Right cardiac atrium (tissue), 5 donors: ENCODE measurements around the gene NT5DC1. TPM values are rescaled to one million over a fixed set of nuclear protein-coding genes. Genes with fewer than 3 reads are reported as not detected.

Experiments used
- ATAC-seq, 2 donors: fragments of 200-7000 bp; cut with Tn5 transposase; one replicate each; pipeline versions ENCODE4 v1.8.0 to v1.9.1; 2020; ENCODE audit warnings: moderate library complexity in 2 of 2, mild to moderate bottlenecking in 1 of 2
- DNase-seq, 3 donors: peaks; one replicate each; pipeline ENCODE4 v3.0.0-alpha.2; 2020
- H3K27ac ChIP-seq: one replicate; pipeline ENCODE4 v1.5.1; 2013; ENCODE audit warnings: mild to moderate bottlenecking, low read length, control low read depth, moderate library complexity
- H3K27me3 ChIP-seq: one replicate; pipeline ENCODE4 v1.6.1; 2013; ENCODE audit not compliant: control insufficient read depth, insufficient read depth
- H3K4me1 ChIP-seq: one replicate; pipeline ENCODE4 v1.6.1; 2013; ENCODE audit warnings: low read length; ENCODE audit not compliant: control insufficient read depth, insufficient read depth
- H3K4me3 ChIP-seq: one replicate; pipeline ENCODE4 v1.5.1; 2013; ENCODE audit warnings: low read length, control low read depth
- H3K9me3 ChIP-seq: one replicate; pipeline ENCODE4 v1.6.1; 2013; ENCODE audit warnings: low read length; ENCODE audit not compliant: control insufficient read depth
- WGBS: extraction: QIAGEN DNeasy Blood & Tissue Kit; methylation state at CpG from one replicate; pipeline ENCODE4 v1.1.7; 2013; 5-methylcytosine and 5-hydroxymethylcytosine counted together
- intact Hi-C, 4 donors: fragments of 100-400 bp; cut with DNase I; formaldehyde crosslinking; loops; one replicate each; pipeline versions ENCODE4 v1.11.0 to v1.14.0; 2022 to 2023
- polyA plus RNA-seq: library from polyadenylated mRNA; stranded (reverse); fragments of 200-250 nt; gene quantifications from one replicate; pipeline ENCODE4 v1.2.3, GENCODE V29; 2013
- total RNA-seq, 4 donors: library from RNA; stranded (reverse); fragmentation: NEBNext Ultra II Directional; extraction: Animal tissue kit (Norgen Biotek cat#: 25700); gene quantifications; one replicate each; pipeline ENCODE4 v1.2.1, GENCODE V29; 2021
- donor health status: healthy with polysubstance abuse.
- donor health status: DM: no; HTN: yes; CAD: no.
- donor health status: DM: no; HTN: no; CAD: no.
- donor health status: DM: no; HTN: yes; CAD: no; lungs with severe emphysema.
- donor health status: DM: yes; HTN: yes; CAD: no.

NT5DC1 gene
- total and polyA plus RNA-seq, 5 donors = 10.2 to 61.7 (median 51.6) TPM

- H3K27ac ChIP-seq = no peak overlapping the region
- intact Hi-C loops = no loop called here
- no peaks in the 10 kb centered on the region for H3K9me3 ChIP-seq
- H3K27me3 ChIP-seq = no peaks in the 10 kb centered on the region
- no peak overlapping the region for H3K4me3 ChIP-seq
- peaks cover 4% of the 10 kb centered on the region for H3K4me1 ChIP-seq
- ATAC-seq (no peak), DNase-seq (no peak)
Measured at GRCh38 chr6:116247285-116247684, 146.6 kb downstream of the NT5DC1 start.

GRCh38 chr6:116248577-116248976, 147.9 kb downstream of the NT5DC1 start:
- Histone ChIP-seq H3K27me3 (no peaks in the 10 kb centered on the region), H3K4me1 (peaks cover 10% of the 10 kb centered on the region), H3K27ac (no peak overlapping the region), H3K9me3 (no peaks in the 10 kb centered on the region), H3K4me3 (no peak overlapping the region)
- 85% methylated on average over 2 of the region's 2 CpGs for WGBS
- peak in 1 of 2 donors; percentile 42 for ATAC-seq
- intact Hi-C loops = no loop called here
- DNase-seq = no peak

GRCh38 chr6:116251568-116252384, 151.1 kb downstream of the NT5DC1 start:
- intact Hi-C loops = no loop called here
- DNase-seq (no peak), ATAC-seq (no peak)
- H3K27me3 ChIP-seq = no peaks in the 10 kb centered on the region
- peaks cover 12% of the 10 kb centered on the region for H3K4me1 ChIP-seq
- WGBS = 44% methylated on average over 6 of the region's 6 CpGs
- peak overlapping the region; percentile 47 for H3K4me3 ChIP-seq
- no peaks in the 10 kb centered on the region for H3K9me3 ChIP-seq
- peak overlapping the region; percentile 40 for H3K27ac ChIP-seq

GRCh38 chr6:116253188-116253504, 152.5 kb downstream of the NT5DC1 start:
- peak overlapping the region; percentile 94 for H3K4me3 ChIP-seq
- 43% methylated on average over 11 of the region's 11 CpGs for WGBS
- H3K27ac ChIP-seq = peak overlapping the region; percentile 95
- H3K9me3 ChIP-seq = no peaks in the 10 kb centered on the region
- no peak for DNase-seq
- H3K27me3 ChIP-seq = no peaks in the 10 kb centered on the region
- H3K4me1 ChIP-seq = peaks cover 12% of the 10 kb centered on the region
- intact Hi-C loops = no loop called here
- no peak for ATAC-seq

GRCh38 chr6:116253505-116254296, 153.0 kb downstream of the NT5DC1 start, which contains the start of gene TSPYL4:
TSPYL4 (minus strand) TSS chr6:116254075; CDS start chr6:116254008, 67 bp downstream.
- peak; percentile 98 to 99 for ATAC-seq
- Histone ChIP-seq H3K27me3 (no peaks in the 10 kb centered on the region), H3K27ac (peak within 1 kb of the TSS; percentile 95), H3K4me1 (peaks cover 12% of the 10 kb centered on the region), H3K9me3 (no peaks in the 10 kb centered on the region), H3K4me3 (peak within 1 kb of the TSS; percentile 94)
- DNase-seq = peak; percentile 95 to 97 (median 96)
- intact Hi-C loops = no loop called here
- under 1% methylated on average over 53 of the region's 53 CpGs for WGBS

- Histone ChIP-seq H3K9me3 (no peaks in the 10 kb centered on the region), H3K4me3 (peak overlapping the region; percentile 94), H3K27me3 (no peaks in the 10 kb centered on the region), H3K4me1 (peaks cover 12% of the 10 kb centered on the region), H3K27ac (no peak overlapping the region)
- ATAC-seq (no peak), DNase-seq (no peak)
- WGBS = 6% methylated on average over 4 of the region's 4 CpGs
- intact Hi-C loops = no loop called here
Measured at GRCh38 chr6:116254297-116255056, 153.8 kb downstream of the NT5DC1 start.

GRCh38 chr6:116255246-116255800, 154.7 kb downstream of the NT5DC1 start:
- intact Hi-C loops = no loop called here

GRCh38 chr6:116256694-116257093, 156.0 kb downstream of the NT5DC1 start:
- Histone ChIP-seq H3K9me3 (no peaks in the 10 kb centered on the region), H3K27me3 (no peaks in the 10 kb centered on the region), H3K27ac (no peak overlapping the region), H3K4me3 (no peak overlapping the region), H3K4me1 (peaks cover 8% of the 10 kb centered on the region)
- intact Hi-C loops = no loop called here
- ATAC-seq = no peak
- DNase-seq = no peak
- WGBS = 93% methylated on average over 1 of the region's 1 CpG

More at GRCh38 chr6:116255246-116255800, 154.7 kb downstream of the NT5DC1 start:
- DNase-seq (no peak), ATAC-seq (no peak)
- Histone ChIP-seq H3K9me3 (no peaks in the 10 kb centered on the region), H3K4me3 (peak overlapping the region; percentile 25), H3K27ac (peak overlapping the region; percentile 64), H3K4me1 (peaks cover 12% of the 10 kb centered on the region), H3K27me3 (no peaks in the 10 kb centered on the region)
- WGBS = 38% methylated on average over 5 of the region's 5 CpGs

GRCh38 chr6:116258520-116258919, 157.9 kb downstream of the NT5DC1 start:
- no peak overlapping the region for H3K4me3 ChIP-seq
- no peaks in the 10 kb centered on the region for H3K9me3 ChIP-seq
- peak in 1 of 3 donors; percentile 44 for DNase-seq
- intact Hi-C loops = no loop called here
- H3K27me3 ChIP-seq = no peaks in the 10 kb centered on the region
- H3K4me1 ChIP-seq = peaks cover 2% of the 10 kb centered on the region
- 97% methylated on average over 18 of the region's 18 CpGs for WGBS
- no peak overlapping the region for H3K27ac ChIP-seq
- ATAC-seq = no peak

GRCh38 chr6:116263353-116263752, 162.7 kb downstream of the NT5DC1 start:
- H3K27ac ChIP-seq = no peak overlapping the region
- no peaks in the 10 kb centered on the region for H3K4me1 ChIP-seq
- H3K9me3 ChIP-seq = no peaks in the 10 kb centered on the region
- no peak for ATAC-seq
- no peaks in the 10 kb centered on the region for H3K27me3 ChIP-seq
- 97% methylated on average over 1 of the region's 1 CpG for WGBS
- intact Hi-C loops = loop anchor here in 1 of 4 donors (5.0 kb wide), 1 partner anchor 46 kb away; no protein-coding TSS in a partner anchor
- no peak for DNase-seq
- no peak overlapping the region for H3K4me3 ChIP-seq
